Adrenal gland (tissue), 5 donors: ENCODE data around the gene ANKRD53.

Experiments used
- CTCF ChIP-seq, 6 experiments: fragments of 450-650 bp in 4 of 6; fragments of 200-600 bp in 2 of 6; sonication (generic) in 1 of 6; IDR thresholded peaks; 1 replicate in 5 of 6; 2 replicates in 1 of 6; pipeline versions ENCODE4 v1.5.1 to v1.8.0; 2016 to 2021; ENCODE audit warnings: antibody characterized with exemption in 6 of 6, mild to moderate bottlenecking in 2 of 6, moderate library complexity in 1 of 6
- POLR2A ChIP-seq, 2 donors: fragments of 450-650 bp; IDR thresholded peaks; one replicate each; pipeline ENCODE4 v1.6.1; 2017; ENCODE audit warnings: antibody characterized with exemption in 2 of 2, mild to moderate bottlenecking in 2 of 2, moderate library complexity in 1 of 2
- donor health status: DM: no; HTN: no; CAD: no.

- TF ChIP-seq CTCF (IDR thresholded peaks at IDR 0.05) (no peak), POLR2A (IDR thresholded peaks at IDR 0.05) (no peak)
These were observed 20.6 kb upstream of the ANKRD53 start for GRCh38 chr2:70957798-70958197.
